K562 (cell line): ENCODE data around the gene PYGO2. TPM values are rescaled to one million over a fixed set of nuclear protein-coding genes. Genes with fewer than 3 reads are reported as not detected.

Source experiments
- ATAC-seq: fragments of 200-7000 bp; cut with Tn5 transposase; 3 replicates; pipeline ENCODE4 v1.9.1; 2020; ENCODE audit warnings: moderate library complexity
- BruUV-seq: library from RNA; stranded (reverse); fragments of 400-500 nt; replicated peaks from 2 replicates; lab custom pipeline; 2021; lab: Mats Ljungman, UMichigan
- CTCF ChIA-PET: fragments of 300-600 bp; formaldehyde crosslinking; extraction: SDS; loops from one replicate; lab custom pipeline; 2021; ENCODE audit warnings: low intra/inter-chr PET ratio; lab: Yijun Ruan, JAX
- POLR2A ChIA-PET: fragments of 300-600, 350-650 bp; sonication (Branson Sonifier 250); formaldehyde crosslinking; extraction: SDS; loops from one replicate; lab custom pipeline; 2021; ENCODE audit warnings: antibody characterized with exemption, inconsistent platforms; lab: Yijun Ruan, JAX
- DNase-seq, 4 experiments: peaks; one replicate each; pipeline versions ENCODE4 v3.0.0 to v3.0.0-alpha.2; 2011 to 2018; ENCODE audit warnings: low spot score in 3 of 4, mixed read lengths in 3 of 4; ENCODE audit errors: extremely low read depth in 1 of 4
- FAIRE-seq: peaks from 2 replicates; lab custom pipeline; 2011; peaks lifted over from hg19 to GRCh38; lab: Jason Lieb, UNC
- H2AFZ ChIP-seq: 2 replicates; pipeline ENCODE4 v1.6.0; 2011; ENCODE audit warnings: low read depth, low read length, control low read depth, inconsistent platforms
- H3K27ac ChIP-seq: fragments of 200-600 bp; 3 replicates; pipeline ENCODE4 v1.8.0; 2011; ENCODE audit warnings: low read depth, mild to moderate bottlenecking, control low read depth, inconsistent platforms, low read length, moderate library complexity, mixed read lengths; ENCODE audit errors: extremely low read depth
- H3K27me3 ChIP-seq, 2 experiments: fragments of 300-600 bp in 1 of 2; 2 replicates in 1 of 2; 3 replicates in 1 of 2; pipeline versions ENCODE4 v1.6.0 to v1.8.0; 2011; ENCODE audit warnings: inconsistent platforms in 2 of 2, low read length in 2 of 2, mild to moderate bottlenecking in 1 of 2, mixed read lengths in 1 of 2, moderate library complexity in 1 of 2; ENCODE audit not compliant: control insufficient read depth in 2 of 2, insufficient read depth in 2 of 2
- H3K36me3 ChIP-seq: fragments of 300-600 bp; 3 replicates; pipeline ENCODE4 v1.8.0; 2011; ENCODE audit warnings: mild to moderate bottlenecking, low read length, inconsistent platforms; ENCODE audit not compliant: control insufficient read depth, insufficient read depth
- H3K4me1 ChIP-seq, 2 experiments: fragments of 200-600 bp in 1 of 2; replicated peaks in 1 of 2; 2 replicates in 1 of 2; 3 replicates in 1 of 2; pipeline versions ENCODE4 v1.5.1 to v1.8.0; 2011; ENCODE audit warnings: inconsistent platforms in 2 of 2, low read length in 2 of 2, mild to moderate bottlenecking in 1 of 2, mixed read lengths in 1 of 2, moderate library complexity in 1 of 2; ENCODE audit not compliant: control insufficient read depth in 2 of 2, insufficient read depth in 2 of 2
- H3K4me2 ChIP-seq: 2 replicates; pipeline ENCODE4 v1.6.1; 2011; ENCODE audit warnings: low read length, control low read depth, inconsistent platforms, mixed read lengths; ENCODE audit not compliant: insufficient read depth
- H3K4me3 ChIP-seq: fragments of 200-600 bp; sonication (generic), shearing (Covaris generic); 2 replicates; pipeline ENCODE4 v1.5.1; 2016; ENCODE audit warnings: control low read depth, inconsistent platforms
- H3K79me2 ChIP-seq: fragments of 200-600 bp; 3 replicates; pipeline ENCODE4 v1.8.0; 2011; ENCODE audit warnings: low read length, inconsistent platforms; ENCODE audit not compliant: control insufficient read depth, insufficient read depth
- H3K9ac ChIP-seq, 2 experiments: 2 replicates each; pipeline versions ENCODE4 v1.6.0 to v1.6.1; 2011; ENCODE audit warnings: low read depth in 2 of 2, low read length in 2 of 2, control low read depth in 1 of 2, inconsistent platforms in 1 of 2, mild to moderate bottlenecking in 1 of 2, mixed read lengths in 1 of 2; ENCODE audit not compliant: insufficient read depth in 1 of 2
- H3K9me1 ChIP-seq: one replicate; pipeline ENCODE4 v1.6.0; 2011; ENCODE audit warnings: inconsistent platforms, mild to moderate bottlenecking, low read length, moderate library complexity; ENCODE audit not compliant: control insufficient read depth, insufficient read depth
- H3K9me3 ChIP-seq: replicated peaks from 2 replicates; pipeline ENCODE4 v1.5.1; 2011; ENCODE audit warnings: low read depth, low read length, inconsistent platforms; ENCODE audit not compliant: control insufficient read depth, insufficient read depth
- H4K20me1 ChIP-seq: replicated peaks from 2 replicates; pipeline ENCODE4 v1.6.1; 2011; ENCODE audit warnings: low read length, inconsistent platforms, mixed read lengths; ENCODE audit not compliant: control insufficient read depth, insufficient read depth
- ARID1B ChIP-seq: fragments of 450-650 bp; IDR thresholded peaks from 2 replicates; pipeline ENCODE4 v1.6.1; 2016; ENCODE audit warnings: antibody characterized with exemption, mild to moderate bottlenecking, inconsistent platforms
- CCNT2 ChIP-seq: IDR thresholded peaks from 2 replicates; pipeline ENCODE4 v1.6.1; 2011; ENCODE audit warnings: borderline replicate concordance, low read depth, mild to moderate bottlenecking, moderate library complexity, mixed read lengths, low read length; ENCODE audit not compliant: insufficient read length; ENCODE audit errors: extremely low read depth
- CTBP1 ChIP-seq: fragments of 450-650 bp; IDR thresholded peaks from 2 replicates; pipeline ENCODE4 v1.6.1; 2016; ENCODE audit warnings: borderline replicate concordance
- ELF2 ChIP-seq: fragments of 250-450 bp; sonication (Bioruptor Pico); IDR thresholded peaks from 2 replicates; pipeline ENCODE4 v1.5.0; 2021; ENCODE audit warnings: mild to moderate bottlenecking
- HDAC1 ChIP-seq, 2 experiments: fragments of 450-650 bp; IDR thresholded peaks; 2 replicates each; pipeline ENCODE4 v1.6.1; 2016 to 2017; ENCODE audit warnings: inconsistent platforms in 1 of 2, mild to moderate bottlenecking in 1 of 2, moderate library complexity in 1 of 2
- JUN ChIP-seq, 2 experiments: sonication (generic) in 1 of 2; formaldehyde crosslinking in 1 of 2; IDR thresholded peaks; 2 replicates each; pipeline versions ENCODE4 v1.6.1 to v1.8.0; 2012 to 2022; ENCODE audit warnings: borderline replicate concordance in 2 of 2, mild to moderate bottlenecking in 2 of 2, improper control_type of control experiment in 1 of 2, low read depth in 1 of 2, low read length in 1 of 2, missing genetic modification reagents in 1 of 2
- MTF1 ChIP-seq: fragments of 250-450 bp; sonication (Bioruptor Pico); IDR thresholded peaks from 2 replicates; pipeline ENCODE4 v1.9.0; 2021; ENCODE audit warnings: moderate library complexity, mild to moderate bottlenecking, inconsistent platforms, borderline replicate concordance
- NCOA1 ChIP-seq: fragments of 450-650 bp; IDR thresholded peaks from 2 replicates; pipeline ENCODE4 v1.6.1; 2016; ENCODE audit warnings: low read depth
- NEUROD1 ChIP-seq: fragments of 150-350 bp; IDR thresholded peaks from 2 replicates; pipeline ENCODE4 v1.6.1; 2014; ENCODE audit warnings: borderline replicate concordance, low read length, low read depth; ENCODE audit not compliant: partially characterized antibody
- NFATC3 ChIP-seq: fragments of 450-650 bp; IDR thresholded peaks from 2 replicates; pipeline ENCODE4 v1.6.1; 2017; ENCODE audit warnings: mild to moderate bottlenecking
- NFIX ChIP-seq: fragments of 250-450 bp; sonication (Bioruptor Pico); IDR thresholded peaks from 2 replicates; pipeline ENCODE4 v1.4.0; 2020; ENCODE audit warnings: low read depth, mild to moderate bottlenecking, moderate library complexity
- STAG1 ChIP-seq: sonication (generic); formaldehyde crosslinking; IDR thresholded peaks from 2 replicates; pipeline ENCODE4 v1.5.0; 2020; ENCODE audit warnings: missing genetic modification reagents, borderline replicate concordance
- TCF7L2 ChIP-seq: fragments of 150-350 bp; IDR thresholded peaks from 2 replicates; pipeline ENCODE4 v1.6.1; 2016; ENCODE audit warnings: low read depth, mild to moderate bottlenecking, low read length, moderate library complexity
- VEZF1 ChIP-seq: fragments of 200-800 bp; sonication (Bioruptor generic); IDR thresholded peaks from 2 replicates; pipeline ENCODE4 v1.6.1; 2017; ENCODE audit warnings: missing genetic modification characterization, missing compliant biosample characterization
- ZNF165 ChIP-seq: fragments of 250-450 bp; sonication (Bioruptor Pico); IDR thresholded peaks from 2 replicates; pipeline ENCODE4 v1.4.0; 2020; ENCODE audit warnings: borderline replicate concordance
- ZNF277 ChIP-seq: fragments of 250-450 bp; sonication (Bioruptor Pico); IDR thresholded peaks from 2 replicates; pipeline ENCODE4 v1.8.0; 2022; ENCODE audit warnings: inconsistent platforms, mild to moderate bottlenecking, moderate library complexity, borderline replicate concordance
- ZNF347 ChIP-seq: fragments of 450-650 bp; formaldehyde crosslinking; IDR thresholded peaks from 2 replicates; pipeline ENCODE4 v1.4.0; 2020; ENCODE audit warnings: low read depth, mild to moderate bottlenecking, moderate library complexity
- ZNF445 ChIP-seq: fragments of 250-450 bp; sonication (Bioruptor Pico); IDR thresholded peaks from 2 replicates; pipeline ENCODE4 v1.4.0; 2020; ENCODE audit warnings: low read depth, mild to moderate bottlenecking, moderate library complexity
- WGBS: fragments of 100-300 bp; shearing (Covaris generic); methylation state at CpG from one replicate; pipeline ENCODE4 v1.1.6; 2016; ENCODE audit warnings: low coverage, mixed read lengths; ENCODE audit not compliant: insufficient coverage; ENCODE audit errors: missing lambda C conversion rate; 5-methylcytosine and 5-hydroxymethylcytosine counted together
- in situ Hi-C: fragments of 300-500 bp; cut with MboI; formaldehyde crosslinking; loops from 4 replicates; pipeline ENCODE4 v1.15.0; 2018; ENCODE audit warnings: inconsistent platforms, mixed read lengths
- intact Hi-C: fragments of 100-400 bp; cut with micrococcal nuclease; formaldehyde crosslinking; loops from 2 replicates; pipeline ENCODE4 v1.14.2; 2022
- polyA plus RNA-seq, 8 experiments: library from polyadenylated mRNA; depleted of rRNA in 4 of 8; stranded (reverse) in 5 of 8; unstranded in 3 of 8; fragments of >200 nt; fragmentation: Nextera tagmentation in 2 of 8; fragmentation: Illumina TruSeq in 1 of 8; extraction: Ambion mirVana in 2 of 8; extraction: Trizol in 1 of 8; gene quantifications; 2 replicates each; pipeline versions ENCODE4 v1.2.1 to v1.2.3, GENCODE V29; 2011 to 2014; ENCODE audit warnings: inconsistent platforms in 1 of 8, missing spikeins in 1 of 8
- total RNA-seq, 7 experiments: library from RNA; depleted of rRNA in 6 of 7; stranded (reverse); fragments of >200 nt in 6 of 7; fragmentation: Illumina TruSeq in 2 of 7; extraction: Trizol in 2 of 7; gene quantifications; 2 replicates each; pipeline versions ENCODE4 v1.2.1 to v1.2.3, GENCODE V29; 2011 to 2021; ENCODE audit warnings: low replicate concordance in 1 of 7

The PYGO2 gene
- total and polyA plus RNA-seq, 9 of the 15 experiments (the other 6 are each of a cell fraction or from before 2014, with no cell fraction given) = 8.3 to 36.2 (median 18.2) TPM

GRCh38 chr1:154937085-154937987 is 24.2 kb downstream of the PYGO2 start:
- in situ Hi-C loops (no loop called here), intact Hi-C loops (loop anchor here (2.0 to 5.0 kb wide), 3 partner anchors 53 to 379 kb away; partner anchors contain the start of gene UBE2Q1)
- Histone ChIP-seq H3K4me3 (peak overlapping the region; percentile 53), H4K20me1 (no peaks in the 10 kb centered on the region), H3K79me2 (peaks cover 3% of the 10 kb centered on the region; the same call in 1 of the 3 replicates), H3K4me2 (peak overlapping the region; percentile 98), H3K9me1 (no peaks in the 10 kb centered on the region), H3K36me3 (no peaks in the 10 kb centered on the region), H3K27ac (peak overlapping the region; percentile 100), H2AFZ (peak overlapping the region; percentile 100), H3K9me3 (no peaks in the 10 kb centered on the region), H3K27me3 (no peaks in the 10 kb centered on the region), H3K9ac (peak overlapping the region; percentile 97 to 99), H3K4me1 (peaks cover 23 to 40% of the 10 kb centered on the region in 2 experiments; a peak in 4 of 5 replicates)
- FAIRE-seq (no peak), DNase-seq (peak; percentile 89 to 93 (median 90)), ATAC-seq (peak; percentile 83)
- under 1% methylated on average over 36 of the region's 36 CpGs for WGBS
- POLR2A ChIA-PET = interaction anchor here (0.6 to 1.6 kb wide), 14 partner anchors 9 to 391 kb away, joined by 3 to 9 read pairs (median 3); partner anchors contain the start of gene LENEP
- CTCF ChIA-PET = interaction anchor here (0.6 kb wide), 1 partner anchor 70 kb away, joined by 4 read pairs; no protein-coding TSS in a partner anchor
- TSS peak; percentile 98 for BruUV-seq
- TF ChIP-seq STAG1 (CRISPR knock-in tag) (no peak), JUN (IDR thresholded peaks at IDR 0.05; ENCODE audit: borderline replicate concordance, low read depth, low read length) (no peak), JUN (CRISPR knock-in tag; IDR thresholded peaks at IDR 0.05; ENCODE audit: borderline replicate concordance) (no peak), NFIX (CRISPR knock-in tag) (peak; percentile 68), ARID1B (peak; percentile 70), ZNF277 (CRISPR knock-in tag) (no peak), CTBP1 (peak; percentile 67), CCNT2 (no peak), TCF7L2 (peak; percentile 92), ZNF165 (CRISPR knock-in tag) (no peak), VEZF1 (CRISPR knock-in tag) (peak; percentile 66), ZNF347 (no peak), NEUROD1 (peak; percentile 70), HDAC1 (IDR thresholded peaks at IDR 0.05) (peak in 1 of 2 experiments; percentile 80; a peak in 1 of 4 replicates), NCOA1 (peak; percentile 83), ZNF445 (CRISPR knock-in tag) (no peak), NFATC3 (no peak), ELF2 (no peak), MTF1 (CRISPR knock-in tag) (no peak)
